ENCODE measurements around the gene TMEM163. TPM values are rescaled to one million over a fixed set of nuclear protein-coding genes. Genes with fewer than 3 reads are reported as not detected.
"Not testable (repeated sequence)": the region's sequence is repeated elsewhere in the genome, so short reads cannot be mapped to it uniquely, and the experiment has no call there.

Gene TMEM163
- total and polyA plus RNA-seq, 8 donors: 14.8 to 30.5 (median 20.5) TPM

- intact Hi-C loops (cut with DNase I): no loop called here
- FAIRE-seq (no peak), ATAC-seq (no peak), DNase-seq (no peak)
- no peaks in the 10 kb centered on the region for H3K27me3 ChIP-seq
- no peak overlapping the region for H3K27ac ChIP-seq
- H3K9me3 ChIP-seq: no peaks in the 10 kb centered on the region
- TF ChIP-seq CTCF (IDR thresholded peaks at IDR 0.05): no peak
- H3K4me1 ChIP-seq: peaks cover 0 to 4% (median 0%) of the 10 kb centered on the region in 3 donors
- H3K36me3 ChIP-seq: no peaks in the 10 kb centered on the region
- 91 to 97% methylated on average over 1 of the region's 1 CpG for WGBS, 2 donors
- H3K4me3 ChIP-seq: no peak overlapping the region
These were observed 211.1 kb downstream of the TMEM163 start for GRCh38 chr2:134507697-134508096.

GRCh38 chr2:134507159-134507558 is 211.6 kb downstream of the TMEM163 start:
- intact Hi-C loops (cut with DNase I); ATAC-seq; DNase-seq; H3K27ac ChIP-seq; H3K9me3 ChIP-seq; H3K36me3 ChIP-seq; FAIRE-seq; H3K4me3 ChIP-seq; H3K27me3 ChIP-seq; H3K4me1 ChIP-seq: not testable (repeated sequence)
- WGBS, 2 donors: 96 to 97% methylated on average over 8 of the region's 8 CpGs

GRCh38 chr2:134505446-134505845 is 213.4 kb downstream of the TMEM163 start:
- WGBS, 2 donors: 91 to 95% methylated on average over 9 of the region's 9 CpGs
- H3K27me3 ChIP-seq: no peaks in the 10 kb centered on the region
- H3K4me1 ChIP-seq: peaks cover 0 to 4% (median 0%) of the 10 kb centered on the region in 3 donors
- no peak for TF ChIP-seq CTCF (IDR thresholded peaks at IDR 0.05)
- peak overlapping the region in 1 of 4 donors; percentile 41 for H3K27ac ChIP-seq
- no peak for ATAC-seq
- no peaks in the 10 kb centered on the region for H3K36me3 ChIP-seq
- intact Hi-C loops (cut with DNase I): no loop called here
- no peak overlapping the region for H3K4me3 ChIP-seq
- no peaks in the 10 kb centered on the region for H3K9me3 ChIP-seq
- FAIRE-seq: no peak
- DNase-seq: no peak

- FAIRE-seq (no peak), DNase-seq (no peak), ATAC-seq (peak in 3 of 4 donors; percentile 60 to 78 (median 68))
- no peak for TF ChIP-seq CTCF (IDR thresholded peaks at IDR 0.05)
- 82 to 86% methylated on average over 5 of the region's 5 CpGs for WGBS, 2 donors
- peak overlapping the region in 1 of 4 donors; percentile 41 for H3K27ac ChIP-seq
- H3K36me3 ChIP-seq: no peaks in the 10 kb centered on the region
- H3K4me1 ChIP-seq: peaks cover 0 to 4% (median 0%) of the 10 kb centered on the region in 3 donors
- H3K4me3 ChIP-seq: no peak overlapping the region
- intact Hi-C loops (cut with DNase I): no loop called here
- no peaks in the 10 kb centered on the region for H3K9me3 ChIP-seq
- no peaks in the 10 kb centered on the region for H3K27me3 ChIP-seq
These were observed 214.0 kb downstream of the TMEM163 start for GRCh38 chr2:134504586-134505336.

GRCh38 chr2:134502104-134502503 is 216.7 kb downstream of the TMEM163 start:
- peaks cover 0 to 4% (median 0%) of the 10 kb centered on the region in 3 donors for H3K4me1 ChIP-seq
- no peak overlapping the region for H3K27ac ChIP-seq
- intact Hi-C loops (cut with DNase I): no loop called here
- no peaks in the 10 kb centered on the region for H3K27me3 ChIP-seq
- ATAC-seq: no peak
- no peaks in the 10 kb centered on the region for H3K36me3 ChIP-seq
- DNase-seq: no peak
- 53 to 58% methylated on average over 2 of the region's 2 CpGs for WGBS, 2 donors
- H3K9me3 ChIP-seq: no peaks in the 10 kb centered on the region
- no peak for FAIRE-seq
- TF ChIP-seq CTCF (IDR thresholded peaks at IDR 0.05): no peak
- H3K4me3 ChIP-seq: no peak overlapping the region
